Mucosa of descending colon (tissue), 3 donors: ENCODE measurements around the gene IER5L. TPM values are rescaled to one million over a fixed set of nuclear protein-coding genes. Genes with fewer than 3 reads are reported as not detected.
"Not testable (repeated sequence)": the region's sequence is repeated elsewhere in the genome, so short reads cannot be mapped to it uniquely, and the experiment has no call there.

Source experiments
- ATAC-seq: fragments of 200-7000 bp; cut with Tn5 transposase; one replicate; pipeline ENCODE4 v1.9.1; 2020; ENCODE audit warnings: mild to moderate bottlenecking, moderate library complexity
- DNase-seq, 3 donors: peaks; one replicate each; pipeline ENCODE4 v3.0.0-alpha.2; 2020
- H3K36me3 ChIP-seq: fragments of 200-600 bp; one replicate; pipeline ENCODE4 v1.8.0; 2021; ENCODE audit warnings: low read depth, mild to moderate bottlenecking
- H3K4me1 ChIP-seq: fragments of 200-600 bp; one replicate; pipeline ENCODE4 v1.8.0; 2021; ENCODE audit warnings: low read depth, mild to moderate bottlenecking
- H3K4me3 ChIP-seq: fragments of 200-600 bp; one replicate; pipeline ENCODE4 v1.8.0; 2021; ENCODE audit warnings: mild to moderate bottlenecking
- H3K9me3 ChIP-seq: fragments of 200-600 bp; one replicate; pipeline ENCODE4 v1.8.0; 2021; ENCODE audit warnings: mild to moderate bottlenecking
- intact Hi-C, 2 donors: fragments of 100-400 bp; cut with DNase I in 1 of 2; cut with micrococcal nuclease in 1 of 2; formaldehyde crosslinking; loops; one replicate each; pipeline versions ENCODE4 v1.11.0 to v1.11.1; 2022; cut with DNase I, micrococcal nuclease
- total RNA-seq, 3 donors: library from RNA; stranded (reverse); fragmentation: NEBNext Ultra II Directional in 2 of 3; extraction: Animal tissue kit (Norgen Biotek cat#: 25700) in 2 of 3; gene quantifications; one replicate each; pipeline versions ENCODE4 v1.2.1 to v1.2.4, GENCODE V29; 2021 to 2023
- TF ChIP-seq, protein P1 (sequence below): fragments of 200-600 bp; IDR thresholded peaks from one replicate; pipeline ENCODE4 v1.8.0; 2022; ENCODE audit warnings: antibody characterized with exemption, mild to moderate bottlenecking
- donor health status: DM: no; HTN: no; CAD: no; lungs with moderate emphysema.
- donor health status: DM: no; HTN: no; CAD: no.
- donor health status: DM: no; HTN: yes; CAD: no.

The IER5L gene
- total RNA-seq, 3 donors from 2014 or later: 5.8 to 8.2 (median 8.0) TPM

DNA sequence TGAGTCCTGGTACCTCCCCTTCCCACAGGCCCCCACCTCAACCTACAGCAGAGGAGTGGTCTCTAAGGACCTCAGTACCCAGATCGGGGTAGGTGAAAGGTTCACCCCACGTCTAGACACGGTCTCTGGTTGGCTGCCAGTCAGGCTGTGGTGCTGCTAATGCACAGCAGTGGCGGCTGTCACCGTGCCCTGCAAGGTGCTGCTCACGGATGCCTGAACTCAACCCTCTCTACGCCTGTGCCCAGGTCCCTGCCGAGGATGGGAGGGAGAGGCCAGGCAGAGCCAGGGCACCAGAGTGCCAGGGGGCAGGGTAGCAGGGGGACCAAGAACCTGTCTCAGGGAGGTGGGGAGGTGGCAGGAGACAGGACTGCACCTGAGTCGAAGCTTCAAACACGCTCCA lies 14.3 kb downstream of the IER5L start:
- no peak for DNase-seq
- no peak for ATAC-seq
- no peak overlapping the region for H3K4me3 ChIP-seq

DNA sequence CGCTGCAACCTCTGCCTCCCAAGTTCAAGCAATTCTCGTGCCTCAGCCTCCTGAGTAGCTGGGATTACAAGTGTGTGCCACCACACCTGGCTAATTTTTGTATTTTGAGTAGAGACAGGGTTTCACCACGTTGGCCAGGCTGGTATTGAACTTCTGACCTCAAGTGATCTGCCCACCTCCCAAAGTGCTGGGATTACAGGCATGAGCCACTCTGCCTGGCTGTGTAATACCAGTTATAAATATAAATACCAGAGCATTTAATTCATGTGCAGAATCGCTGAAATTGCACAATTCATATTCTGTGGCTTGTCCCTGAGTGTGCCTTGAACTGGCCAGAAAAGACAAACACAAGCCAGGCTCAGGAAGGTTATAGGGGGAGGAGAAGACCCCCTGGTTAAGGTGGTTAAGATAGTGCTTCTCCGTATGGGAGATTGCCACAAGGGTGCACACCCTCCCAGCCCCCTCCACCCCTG lies 14.8 kb downstream of the IER5L start:
- H3K36me3 ChIP-seq, H3K9me3 ChIP-seq, ATAC-seq, intact Hi-C loops, H3K4me3 ChIP-seq, DNase-seq: not testable (repeated sequence)
- H3K4me1 ChIP-seq: peaks cover 22% of the 10 kb centered on the region

More for the DNA sequence above, 14.3 kb downstream of the IER5L start:
- Histone ChIP-seq H3K4me1 (peaks cover 25% of the 10 kb centered on the region), H3K36me3 (no peaks in the 10 kb centered on the region), H3K9me3 (no peaks in the 10 kb centered on the region)
- TF ChIP-seq, protein P1, sequence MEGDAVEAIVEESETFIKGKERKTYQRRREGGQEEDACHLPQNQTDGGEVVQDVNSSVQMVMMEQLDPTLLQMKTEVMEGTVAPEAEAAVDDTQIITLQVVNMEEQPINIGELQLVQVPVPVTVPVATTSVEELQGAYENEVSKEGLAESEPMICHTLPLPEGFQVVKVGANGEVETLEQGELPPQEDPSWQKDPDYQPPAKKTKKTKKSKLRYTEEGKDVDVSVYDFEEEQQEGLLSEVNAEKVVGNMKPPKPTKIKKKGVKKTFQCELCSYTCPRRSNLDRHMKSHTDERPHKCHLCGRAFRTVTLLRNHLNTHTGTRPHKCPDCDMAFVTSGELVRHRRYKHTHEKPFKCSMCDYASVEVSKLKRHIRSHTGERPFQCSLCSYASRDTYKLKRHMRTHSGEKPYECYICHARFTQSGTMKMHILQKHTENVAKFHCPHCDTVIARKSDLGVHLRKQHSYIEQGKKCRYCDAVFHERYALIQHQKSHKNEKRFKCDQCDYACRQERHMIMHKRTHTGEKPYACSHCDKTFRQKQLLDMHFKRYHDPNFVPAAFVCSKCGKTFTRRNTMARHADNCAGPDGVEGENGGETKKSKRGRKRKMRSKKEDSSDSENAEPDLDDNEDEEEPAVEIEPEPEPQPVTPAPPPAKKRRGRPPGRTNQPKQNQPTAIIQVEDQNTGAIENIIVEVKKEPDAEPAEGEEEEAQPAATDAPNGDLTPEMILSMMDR: no peak
- intact Hi-C loops: no loop called here

DNA sequence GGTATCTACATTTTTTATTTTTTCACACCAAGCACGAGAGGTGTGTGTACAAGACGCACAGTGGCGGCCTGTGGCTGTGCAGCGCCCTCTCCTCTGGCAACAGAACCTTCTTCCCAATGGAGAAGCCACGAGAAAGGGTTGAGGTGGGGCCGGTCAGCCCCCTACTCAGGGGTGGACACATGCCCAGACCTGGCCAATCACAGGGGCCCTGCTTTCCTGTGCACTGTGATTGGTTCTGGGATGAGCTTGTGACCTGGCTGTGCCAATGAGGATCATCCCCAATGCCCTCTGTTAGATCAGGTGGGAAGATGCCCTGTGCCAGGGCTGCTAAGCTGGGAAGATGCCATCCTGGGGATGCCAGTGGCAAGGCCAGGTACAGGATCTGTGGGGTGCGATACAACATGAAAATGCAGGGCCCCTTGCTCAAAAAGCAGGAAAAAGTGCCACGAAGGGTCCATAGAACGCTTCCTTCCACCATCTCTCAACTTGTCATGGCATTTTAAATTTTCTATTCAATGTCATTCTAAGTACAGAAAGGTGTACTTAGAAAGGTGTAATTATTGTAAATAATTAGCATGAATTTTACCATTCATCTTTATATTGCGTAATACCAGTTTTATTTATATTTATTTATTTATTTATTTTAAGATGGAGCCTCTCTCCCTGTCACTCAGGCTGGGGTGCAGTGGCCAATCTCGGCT lies 15.4 kb downstream of the IER5L start:
- Histone ChIP-seq H3K4me3 (no peak overlapping the region), H3K9me3 (no peaks in the 10 kb centered on the region), H3K36me3 (no peaks in the 10 kb centered on the region), H3K4me1 (peaks cover 17% of the 10 kb centered on the region)
- DNase-seq (no peak), ATAC-seq (no peak)
- intact Hi-C loops: no loop called here
- TF ChIP-seq, protein P1: no peak

DNA sequence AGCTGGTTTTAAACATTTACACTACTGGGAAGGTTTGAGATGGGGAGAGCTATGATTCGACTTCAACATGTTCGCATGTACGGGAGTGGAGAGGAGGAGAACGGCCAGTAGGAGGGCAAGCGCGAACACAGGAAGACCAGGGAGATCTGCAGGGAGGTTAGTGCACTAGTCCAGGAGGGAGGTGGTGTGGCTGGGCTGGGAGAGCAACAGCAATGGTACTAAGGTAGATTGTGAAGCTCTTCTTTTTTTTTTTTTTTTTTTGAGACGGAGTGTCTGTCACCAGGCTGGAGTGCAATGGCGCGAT lies 16.6 kb downstream of the IER5L start:
- intact Hi-C loops: no loop called here
- TF ChIP-seq, protein P1: no peak
- H3K4me3 ChIP-seq: no peak overlapping the region
- ATAC-seq: no peak
- no peaks in the 10 kb centered on the region for H3K36me3 ChIP-seq
- peaks cover 9% of the 10 kb centered on the region for H3K4me1 ChIP-seq
- no peaks in the 10 kb centered on the region for H3K9me3 ChIP-seq
- no peak for DNase-seq

DNA sequence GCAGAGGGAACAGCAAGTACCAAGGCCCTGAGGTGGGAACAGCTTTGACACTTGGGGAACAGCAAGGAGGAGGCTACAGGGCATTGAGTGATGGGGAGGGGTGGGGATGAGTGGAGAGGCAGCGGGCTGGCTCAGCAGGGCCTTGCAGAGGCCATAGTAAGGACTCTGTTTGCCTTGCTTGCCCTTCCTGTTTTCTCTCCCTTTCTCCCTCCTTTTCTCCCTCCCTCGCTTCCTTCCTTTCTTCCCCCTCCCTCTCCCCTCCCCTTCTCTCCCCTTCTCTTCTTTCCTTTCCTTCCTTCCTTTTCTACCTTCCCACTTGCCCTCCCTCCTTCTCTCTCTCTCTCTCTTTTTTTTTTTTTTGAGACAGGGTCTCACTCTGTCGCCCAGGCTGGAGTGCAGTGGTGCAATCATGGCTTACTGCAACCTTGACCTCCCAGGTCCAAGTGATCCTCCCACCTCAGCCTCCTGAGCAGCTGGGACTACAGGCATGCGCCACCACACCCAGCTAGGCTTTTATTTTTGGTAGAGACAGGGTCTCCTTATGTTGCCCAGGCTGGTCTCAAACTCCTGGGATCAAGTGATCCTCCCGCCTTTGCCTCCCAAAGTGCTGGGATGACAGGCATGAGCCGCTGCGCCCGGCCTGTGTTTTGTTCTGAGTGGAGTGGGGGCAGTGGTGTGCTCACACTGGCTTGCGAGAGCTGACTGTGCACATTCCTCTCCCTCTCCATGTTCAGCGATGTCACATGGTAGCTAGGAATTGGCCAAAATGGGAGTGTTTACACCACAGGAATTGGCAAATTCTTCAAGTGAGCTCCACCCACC lies 17.1 kb downstream of the IER5L start:
- H3K4me1 ChIP-seq: peaks cover 7% of the 10 kb centered on the region
- no peak overlapping the region for H3K4me3 ChIP-seq
- no peaks in the 10 kb centered on the region for H3K36me3 ChIP-seq
- intact Hi-C loops: no loop called here
- DNase-seq: no peak
- no peak for ATAC-seq
- no peaks in the 10 kb centered on the region for H3K9me3 ChIP-seq
- TF ChIP-seq, protein P1: no peak

DNA sequence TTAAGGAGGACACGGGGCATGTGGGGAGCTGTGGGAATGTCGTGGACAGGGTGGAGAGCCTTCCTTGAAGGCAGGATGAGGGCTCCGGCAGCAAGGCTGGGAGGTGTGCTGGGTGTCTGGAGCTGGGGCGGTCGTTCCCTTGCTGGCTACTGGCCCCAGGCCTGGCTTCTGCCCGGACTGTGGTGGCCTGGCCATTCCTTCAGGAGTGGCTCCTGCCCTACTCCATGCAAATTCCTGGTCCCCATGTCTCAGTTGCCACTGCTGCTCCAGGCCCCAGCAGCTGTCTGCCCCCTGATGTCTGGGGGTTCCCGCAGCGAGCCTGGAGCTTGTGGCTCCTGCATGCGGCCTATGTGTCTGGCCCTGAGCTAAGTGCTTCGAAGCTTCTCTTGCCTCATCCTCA lies 21.9 kb downstream of the IER5L start:
- Histone ChIP-seq H3K4me3 (no peak overlapping the region), H3K36me3 (no peaks in the 10 kb centered on the region), H3K9me3 (no peaks in the 10 kb centered on the region), H3K4me1 (no peaks in the 10 kb centered on the region)
- ATAC-seq (no peak), DNase-seq (no peak)
- TF ChIP-seq, protein P1: no peak
- intact Hi-C loops: no loop called here
